MM.1S (cell line): Measurements from ENCODE around the gene SUCNR1.

ENCODE experiments used
- CTCF ChIP-seq: fragments of 300-600 bp; sonication (generic); IDR thresholded peaks from 2 replicates; pipeline ENCODE4 v1.5.1; 2016; ENCODE audit warnings: antibody characterized with exemption, low read length, mixed read lengths
- EZH2 ChIP-seq: fragments of 300-600 bp; sonication (generic); optimal IDR thresholded peaks from 2 replicates; pipeline ENCODE3; 2017; ENCODE audit warnings: low read depth, mild to moderate bottlenecking, antibody characterized with exemption, low read length, mixed read lengths

- TF ChIP-seq CTCF: no peak
- no peak for TF ChIP-seq EZH2
Measured at GRCh38 chr3:151905647-151906046, 32.2 kb downstream of the SUCNR1 start.
